ENCODE results near the gene S1PR4.

DNA sequence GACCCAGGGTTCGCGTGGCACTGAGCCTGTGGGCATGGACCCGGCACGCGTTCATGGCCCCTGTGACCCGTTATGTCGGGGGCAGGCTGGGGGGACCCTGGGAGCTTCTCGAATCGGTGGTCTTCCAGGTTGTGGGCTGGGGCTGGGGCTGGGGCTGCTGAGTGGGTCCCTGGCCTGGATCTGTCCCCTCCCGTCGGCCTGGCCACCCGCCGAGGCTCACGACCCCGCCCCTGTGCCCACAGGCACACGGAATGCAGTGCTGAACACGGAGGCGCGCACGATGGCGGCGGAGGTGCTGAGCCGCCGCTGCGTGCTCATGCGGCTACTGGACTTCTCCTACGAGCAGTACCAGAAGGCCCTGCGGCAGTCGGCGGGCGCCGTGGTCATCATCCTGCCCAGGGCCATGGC is 13.7 kb downstream of the S1PR4 start:
- TF ChIP-seq FOXM1 (IDR thresholded peaks at IDR 0.05; ENCODE audit: borderline replicate concordance, low read depth): no peak
- no peak for TF ChIP-seq EGR1 (IDR thresholded peaks at IDR 0.05)
- no peak for TF ChIP-seq EP300 (IDR thresholded peaks at IDR 0.05; ENCODE audit: borderline replicate concordance)
- TF ChIP-seq, protein P1, sequence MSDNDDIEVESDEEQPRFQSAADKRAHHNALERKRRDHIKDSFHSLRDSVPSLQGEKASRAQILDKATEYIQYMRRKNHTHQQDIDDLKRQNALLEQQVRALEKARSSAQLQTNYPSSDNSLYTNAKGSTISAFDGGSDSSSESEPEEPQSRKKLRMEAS (IDR thresholded peaks at IDR 0.05): no peak
- TF ChIP-seq YY1 (IDR thresholded peaks at IDR 0.05; ENCODE audit: low read depth): no peak
- TF ChIP-seq, protein P2, sequence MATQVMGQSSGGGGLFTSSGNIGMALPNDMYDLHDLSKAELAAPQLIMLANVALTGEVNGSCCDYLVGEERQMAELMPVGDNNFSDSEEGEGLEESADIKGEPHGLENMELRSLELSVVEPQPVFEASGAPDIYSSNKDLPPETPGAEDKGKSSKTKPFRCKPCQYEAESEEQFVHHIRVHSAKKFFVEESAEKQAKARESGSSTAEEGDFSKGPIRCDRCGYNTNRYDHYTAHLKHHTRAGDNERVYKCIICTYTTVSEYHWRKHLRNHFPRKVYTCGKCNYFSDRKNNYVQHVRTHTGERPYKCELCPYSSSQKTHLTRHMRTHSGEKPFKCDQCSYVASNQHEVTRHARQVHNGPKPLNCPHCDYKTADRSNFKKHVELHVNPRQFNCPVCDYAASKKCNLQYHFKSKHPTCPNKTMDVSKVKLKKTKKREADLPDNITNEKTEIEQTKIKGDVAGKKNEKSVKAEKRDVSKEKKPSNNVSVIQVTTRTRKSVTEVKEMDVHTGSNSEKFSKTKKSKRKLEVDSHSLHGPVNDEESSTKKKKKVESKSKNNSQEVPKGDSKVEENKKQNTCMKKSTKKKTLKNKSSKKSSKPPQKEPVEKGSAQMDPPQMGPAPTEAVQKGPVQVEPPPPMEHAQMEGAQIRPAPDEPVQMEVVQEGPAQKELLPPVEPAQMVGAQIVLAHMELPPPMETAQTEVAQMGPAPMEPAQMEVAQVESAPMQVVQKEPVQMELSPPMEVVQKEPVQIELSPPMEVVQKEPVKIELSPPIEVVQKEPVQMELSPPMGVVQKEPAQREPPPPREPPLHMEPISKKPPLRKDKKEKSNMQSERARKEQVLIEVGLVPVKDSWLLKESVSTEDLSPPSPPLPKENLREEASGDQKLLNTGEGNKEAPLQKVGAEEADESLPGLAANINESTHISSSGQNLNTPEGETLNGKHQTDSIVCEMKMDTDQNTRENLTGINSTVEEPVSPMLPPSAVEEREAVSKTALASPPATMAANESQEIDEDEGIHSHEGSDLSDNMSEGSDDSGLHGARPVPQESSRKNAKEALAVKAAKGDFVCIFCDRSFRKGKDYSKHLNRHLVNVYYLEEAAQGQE (IDR thresholded peaks at IDR 0.05; ENCODE audit: low read depth): no peak
- no peak for TF ChIP-seq RAD21 (IDR thresholded peaks at IDR 0.05; ENCODE audit: low read depth)
- no peak for TF ChIP-seq NFIC (IDR thresholded peaks at IDR 0.05)
- no peak for TF ChIP-seq CEBPB (IDR thresholded peaks at IDR 0.05)
- TF ChIP-seq TAF1 (IDR thresholded peaks at IDR 0.05; ENCODE audit: low read depth): no peak
- TF ChIP-seq, protein P3, sequence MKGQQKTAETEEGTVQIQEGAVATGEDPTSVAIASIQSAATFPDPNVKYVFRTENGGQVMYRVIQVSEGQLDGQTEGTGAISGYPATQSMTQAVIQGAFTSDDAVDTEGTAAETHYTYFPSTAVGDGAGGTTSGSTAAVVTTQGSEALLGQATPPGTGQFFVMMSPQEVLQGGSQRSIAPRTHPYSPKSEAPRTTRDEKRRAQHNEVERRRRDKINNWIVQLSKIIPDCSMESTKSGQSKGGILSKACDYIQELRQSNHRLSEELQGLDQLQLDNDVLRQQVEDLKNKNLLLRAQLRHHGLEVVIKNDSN (IDR thresholded peaks at IDR 0.05): no peak

Data from Ishikawa (cell line).